GM19395 (cell line): ENCODE results near the gene GRID2.

ENCODE experiments used
- ATAC-seq: cut with Tn5 transposase; IDR thresholded peaks from one replicate; pipeline ENCODE4 v1.9.1; 2021; ENCODE audit warnings: mild to moderate bottlenecking, moderate library complexity; ENCODE audit not compliant: unreplicated experiment

The GRID2 gene

GRCh38 chr4:93730251-93730650, 1426.5 kb downstream of the GRID2 start:
- no peak for ATAC-seq

GRCh38 chr4:93730760-93731159, 1427.0 kb downstream of the GRID2 start:
- ATAC-seq = no peak

- no peak for ATAC-seq
Observed at GRCh38 chr4:93731456-93731855, 1427.7 kb downstream of the GRID2 start.

GRCh38 chr4:93732509-93732908, 1428.7 kb downstream of the GRID2 start:
- ATAC-seq = no peak

GRCh38 chr4:93740890-93741289, 1437.1 kb downstream of the GRID2 start:
- no peak for ATAC-seq

- no peak for ATAC-seq
Observed at GRCh38 chr4:93743022-93743421, 1439.3 kb downstream of the GRID2 start.

GRCh38 chr4:93743635-93744034, 1439.9 kb downstream of the GRID2 start:
- ATAC-seq = no peak

GRCh38 chr4:93744961-93745360, 1441.2 kb downstream of the GRID2 start:
- no peak for ATAC-seq

- ATAC-seq = no peak
Observed at GRCh38 chr4:93746031-93746430, 1442.3 kb downstream of the GRID2 start.

GRCh38 chr4:93747220-93747619, 1443.5 kb downstream of the GRID2 start:
- ATAC-seq = no peak

- peak; percentile 49 for ATAC-seq
Observed at GRCh38 chr4:93748373-93749291, 1444.9 kb downstream of the GRID2 start.

- peak; percentile 81 for ATAC-seq
Observed at GRCh38 chr4:93749292-93749761, 1445.6 kb downstream of the GRID2 start.

GRCh38 chr4:93751411-93751810, 1447.6 kb downstream of the GRID2 start:
- peak; percentile 30 for ATAC-seq

- no peak for ATAC-seq
Observed at GRCh38 chr4:93756101-93756500, 1452.3 kb downstream of the GRID2 start.

GRCh38 chr4:93759506-93759905, 1455.7 kb downstream of the GRID2 start:
- no peak for ATAC-seq

- no peak for ATAC-seq
Observed at GRCh38 chr4:93760284-93760683, 1456.5 kb downstream of the GRID2 start.

- ATAC-seq = no peak
Observed at GRCh38 chr4:93761286-93761685, 1457.5 kb downstream of the GRID2 start.

- peak; percentile 79 for ATAC-seq
Observed at GRCh38 chr4:93764639-93765246, 1461.0 kb downstream of the GRID2 start.

GRCh38 chr4:93767917-93768316, 1464.2 kb downstream of the GRID2 start:
- ATAC-seq = no peak

GRCh38 chr4:93770201-93770600, 1466.4 kb downstream of the GRID2 start:
- ATAC-seq = no peak

GRCh38 chr4:93771640-93772411, 1468.1 kb downstream of the GRID2 start:
- no peak for ATAC-seq
